ENCODE measurements around the gene KIF16B. TPM values are rescaled to one million over a fixed set of nuclear protein-coding genes. Genes with fewer than 3 reads are reported as not detected.

KIF16B gene
- total and polyA plus RNA-seq, 2 of the 8 experiments (the other 6 are each of a cell fraction or from before 2014, with no cell fraction given) = 3.0 to 9.2 TPM

DNA sequence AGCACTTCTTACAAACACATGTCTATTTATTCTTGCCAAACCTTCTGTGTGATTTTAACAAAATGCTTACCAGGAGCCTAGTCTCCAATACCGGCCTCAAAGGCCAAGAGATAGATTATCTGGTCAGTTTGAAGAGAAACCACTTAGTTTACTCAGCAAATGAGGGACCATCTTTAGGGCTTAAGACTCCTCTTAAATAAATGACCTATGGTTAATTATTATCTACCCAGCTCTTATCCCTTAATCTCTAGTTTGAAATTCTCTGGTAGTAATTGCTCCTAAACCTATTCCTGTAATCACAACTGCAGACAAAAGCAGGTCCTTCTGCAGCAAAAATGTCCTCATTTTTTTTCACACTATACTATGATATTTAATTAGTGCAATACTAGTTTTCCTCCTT lies 301.8 kb downstream of the KIF16B start:
- H2BK20ac ChIP-seq (ENCODE audit: low read length) = no peak overlapping the region
- H3K18ac ChIP-seq (ENCODE audit: extremely low read depth, low read length) = no peak overlapping the region
- no peak overlapping the region for H4K8ac ChIP-seq (ENCODE audit: extremely low read depth, insufficient read depth, low read length)
- H2BK120ac ChIP-seq (replicated peaks; ENCODE audit: low read depth, low read length) = no peak overlapping the region
- H3K36me3 ChIP-seq (ENCODE audit: control insufficient read depth in 2 of 4, insufficient read depth in 4 of 4, low read length in 3 of 4) = no peaks in the 10 kb centered on the region
- H3K27me3 ChIP-seq (replicated peaks in 1 of 4; ENCODE audit: control insufficient read depth in 3 of 4, extremely low read depth in 1 of 4, insufficient read depth in 3 of 4, low read length in 3 of 4) = no peaks in the 10 kb centered on the region
- no peak overlapping the region for H3K4me2 ChIP-seq (ENCODE audit: insufficient read depth in 1 of 2, low read depth in 2 of 2, low read length in 2 of 2)
- no peak overlapping the region for H3K56ac ChIP-seq (replicated peaks; ENCODE audit: insufficient read length, low read depth, low read length)
- no peak overlapping the region for H4K5ac ChIP-seq (ENCODE audit: insufficient read length, low read depth, low read length)
- H3K4ac ChIP-seq (replicated peaks; ENCODE audit: insufficient read length, low read depth, low read length) = no peak overlapping the region
- H3K9ac ChIP-seq (replicated peaks in 1 of 4; ENCODE audit: extremely low read depth in 1 of 4, low read depth in 3 of 4, low read length in 3 of 4) = no peak overlapping the region
- no peak overlapping the region for H3K4me3 ChIP-seq (ENCODE audit: extremely low read depth in 1 of 4, insufficient read depth in 2 of 4, low read depth in 3 of 4, low read length in 4 of 4)
- peaks cover 0 to 1% of the 10 kb centered on the region in 2 experiments; a peak in 1 of 4 replicates for H3K9me3 ChIP-seq (ENCODE audit: insufficient read depth in 2 of 2, low read depth in 1 of 2, low read length in 1 of 2)
- no peak overlapping the region for H2BK12ac ChIP-seq (ENCODE audit: low read depth, low read length)
- no peak for TF ChIP-seq SP1 (IDR thresholded peaks at IDR 0.05; ENCODE audit: low read depth, low read length)
- TF ChIP-seq KDM5A (IDR thresholded peaks at IDR 0.05; ENCODE audit: low read length) = no peak
- no peak for TF ChIP-seq SUZ12 (IDR thresholded peaks at IDR 0.05; ENCODE audit: low read length)
- ChIA-PET POLR2A (ENCODE audit: partially characterized antibody) (no interaction called here), CTCF (ENCODE audit: partially characterized antibody) (no interaction called here)
- no peaks in the 10 kb centered on the region for H3K4me1 ChIP-seq (replicated peaks in 1 of 4; ENCODE audit: control insufficient read depth in 3 of 4, insufficient read depth in 4 of 4, low read length in 3 of 4)
- H2AK5ac ChIP-seq (ENCODE audit: low read depth, low read length) = no peak overlapping the region
- H2BK5ac ChIP-seq (ENCODE audit: low read depth, low read length) = no peak overlapping the region
- H4K91ac ChIP-seq (replicated peaks; ENCODE audit: insufficient read length, low read length) = no peak overlapping the region
- no peak for DNase-seq (ENCODE audit: low read depth in 1 of 2, low spot score in 2 of 2)
- H2BK15ac ChIP-seq (ENCODE audit: low read length) = no peak overlapping the region
- FAIRE-seq = no peak
- WGBS, 2 experiments (ENCODE audit: extremely low coverage in 1 of 2, insufficient coverage in 1 of 2, insufficient read length in 1 of 2, insufficient replicate concordance in 2 of 2, low coverage in 1 of 2, low lambda C conversion rate in 2 of 2, missing lambda C conversion rate in 1 of 2) = 92% methylated on average over 1 of the region's 1 CpG; no CpG with 5 or more reads in 1 of the 2 experiments
- no peaks in the 10 kb centered on the region for H3K79me1 ChIP-seq (ENCODE audit: low read depth, low read length)
- H3K23me2 ChIP-seq (ENCODE audit: low read depth, low read length) = no peaks in the 10 kb centered on the region
- H3K23ac ChIP-seq (ENCODE audit: insufficient read length) = no peak overlapping the region
- no peak overlapping the region for H3K14ac ChIP-seq (ENCODE audit: insufficient read length)
- H3K79me2 ChIP-seq (ENCODE audit: control insufficient read depth in 1 of 2, insufficient read depth in 2 of 2, low read length in 2 of 2) = no peaks in the 10 kb centered on the region
- no peak overlapping the region for H2AFZ ChIP-seq (ENCODE audit: low read length)
- H4K20me1 ChIP-seq (replicated peaks in 1 of 2; ENCODE audit: control insufficient read depth in 1 of 2, insufficient read depth in 2 of 2, low read length in 2 of 2) = peaks cover 0 to 1% of the 10 kb centered on the region in 2 experiments
- H3K27ac ChIP-seq (ENCODE audit: low read depth, low read length) = no peak overlapping the region

Measured in H1 (cell line).